ENCODE data around the gene WNT5A.

WNT5A gene

DNA sequence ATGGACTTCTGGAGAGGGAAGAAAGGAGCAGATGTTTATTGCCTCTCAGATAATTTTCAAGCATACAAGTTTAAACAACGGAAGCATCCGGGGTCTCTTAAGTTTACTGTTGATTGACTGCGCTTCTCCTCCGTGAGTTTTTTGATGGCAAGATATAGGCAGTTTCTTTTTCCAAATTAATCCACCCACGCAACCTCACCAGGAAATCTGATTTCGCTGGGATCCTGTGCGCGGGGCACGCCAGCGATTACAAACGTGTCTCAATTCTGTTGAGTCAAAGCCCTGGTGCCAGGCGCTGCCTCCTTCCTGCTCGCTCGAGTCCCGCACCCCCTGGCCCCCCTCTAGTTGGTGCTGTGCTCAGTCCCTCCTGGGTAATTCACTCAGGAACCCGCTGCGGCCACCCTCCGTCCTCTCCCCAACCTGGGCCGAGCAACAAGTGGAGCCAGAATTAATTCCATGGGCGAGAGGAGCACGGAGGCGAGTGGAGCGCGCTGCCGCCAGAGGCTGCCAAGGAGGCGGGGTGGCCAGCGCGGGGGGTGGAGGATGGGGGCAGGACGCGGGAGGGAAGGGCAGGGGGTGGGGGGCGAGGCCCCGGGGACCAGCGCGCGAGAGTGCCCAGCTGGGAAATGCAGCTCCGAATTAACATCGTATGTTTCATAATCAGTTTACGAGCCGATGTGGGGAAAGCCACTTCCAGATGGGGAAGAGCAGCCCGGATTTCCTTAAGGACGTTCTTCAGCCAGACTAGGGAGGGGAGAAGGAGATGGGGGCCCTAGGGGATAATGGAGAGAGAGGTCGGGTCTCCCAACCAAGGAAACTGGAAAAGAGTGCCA is 6.0 kb downstream of the WNT5A start:
- no peak for DNase-seq

GRCh38 chr3:55477306-55478303 is 9.5 kb downstream of the WNT5A start:
- no peak for DNase-seq

DNA sequence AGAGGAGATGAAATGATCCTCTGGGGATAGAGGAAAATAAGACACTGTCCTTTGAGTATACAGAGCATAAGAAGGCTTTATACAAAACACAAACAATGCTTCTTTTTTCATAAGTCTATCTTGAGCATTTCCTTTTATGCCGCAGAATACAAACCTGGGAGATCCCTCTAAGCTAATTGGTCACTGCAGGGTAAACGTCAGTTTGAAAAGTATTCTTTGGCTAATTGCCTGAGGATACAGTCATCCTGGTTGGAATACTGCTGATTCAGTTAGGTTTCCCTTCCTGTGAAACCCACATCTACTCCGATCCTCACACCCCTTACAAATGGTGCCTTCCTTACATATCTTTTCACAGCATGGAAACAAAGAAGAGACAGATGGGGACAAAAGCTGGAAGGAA is 10.6 kb downstream of the WNT5A start:
- no peak for DNase-seq

DNA sequence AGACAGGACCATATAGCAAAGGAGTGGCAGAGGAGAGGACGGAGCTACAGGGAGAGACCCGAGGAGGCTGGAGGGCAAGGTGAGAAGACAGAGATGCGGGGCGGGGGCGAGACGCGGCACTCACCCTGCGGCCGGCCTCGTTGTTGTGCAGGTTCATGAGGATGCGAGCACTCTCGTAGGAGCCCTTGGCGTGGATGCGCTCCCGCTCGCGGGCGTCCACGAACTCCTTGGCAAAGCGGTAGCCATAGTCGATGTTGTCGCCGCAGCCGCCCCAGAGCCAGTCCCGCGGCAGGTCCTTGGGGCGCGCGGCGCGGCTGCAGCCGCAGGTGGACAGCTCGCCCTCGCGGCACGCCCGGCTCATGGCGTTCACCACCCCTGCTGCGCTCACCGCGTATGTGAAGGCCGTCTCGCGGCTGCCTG is 12.9 kb downstream of the WNT5A start:
- no peak for DNase-seq

DNA sequence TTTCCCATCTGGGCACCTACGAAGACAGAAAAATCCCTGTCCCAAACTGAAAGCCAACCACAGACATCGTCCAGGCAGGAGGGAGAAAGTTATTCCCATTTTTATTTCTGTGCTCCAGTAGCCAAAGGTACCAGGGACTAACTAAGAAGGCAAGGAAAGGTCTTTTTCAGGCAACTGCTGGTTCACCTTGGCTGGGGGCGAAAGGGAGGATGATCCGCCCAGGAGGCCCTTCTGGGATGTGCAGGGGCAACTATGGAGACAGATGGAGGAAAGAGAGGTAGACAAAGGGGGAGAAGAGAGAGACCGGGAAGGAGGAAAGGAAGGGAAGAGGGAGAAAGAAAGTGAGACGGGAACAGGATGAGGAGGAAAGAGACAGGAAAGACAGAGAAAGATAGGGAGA is 13.3 kb downstream of the WNT5A start:
- DNase-seq, result no peak

- no peak for DNase-seq
These were observed 15.4 kb downstream of the WNT5A start for GRCh38 chr3:55471522-55472280.

GRCh38 chr3:55471084-55471483 is 16.0 kb downstream of the WNT5A start:
- no peak for DNase-seq

DNA sequence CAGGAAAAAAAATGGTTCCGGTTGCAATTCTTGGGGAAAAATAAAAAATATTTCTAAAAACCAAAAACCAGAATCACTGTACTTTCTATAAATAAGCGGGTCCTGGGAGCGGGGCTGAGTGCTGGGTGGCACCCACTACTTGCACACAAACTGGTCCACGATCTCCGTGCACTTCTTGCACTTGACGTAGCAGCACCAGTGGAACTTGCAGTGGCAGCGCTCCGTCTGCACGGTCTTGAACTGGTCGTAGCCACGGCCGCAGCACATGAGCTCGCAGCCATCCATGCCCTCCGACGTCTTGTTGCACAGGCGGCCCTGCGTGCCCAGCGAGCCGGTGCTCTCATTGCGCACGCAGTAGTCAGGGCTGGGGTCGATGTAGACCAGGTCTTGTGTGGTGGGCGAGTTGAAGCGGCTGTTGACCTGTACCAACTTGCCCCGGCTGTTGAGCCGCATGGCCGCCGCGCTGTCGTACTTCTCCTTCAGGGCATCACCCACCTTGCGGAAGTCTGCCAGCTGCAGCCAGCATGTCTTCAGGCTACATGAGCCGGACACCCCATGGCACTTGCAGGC is 17.1 kb downstream of the WNT5A start:
- no peak for DNase-seq

GRCh38 chr3:55468251-55468650 is 18.9 kb downstream of the WNT5A start:
- DNase-seq, result no peak

DNA sequence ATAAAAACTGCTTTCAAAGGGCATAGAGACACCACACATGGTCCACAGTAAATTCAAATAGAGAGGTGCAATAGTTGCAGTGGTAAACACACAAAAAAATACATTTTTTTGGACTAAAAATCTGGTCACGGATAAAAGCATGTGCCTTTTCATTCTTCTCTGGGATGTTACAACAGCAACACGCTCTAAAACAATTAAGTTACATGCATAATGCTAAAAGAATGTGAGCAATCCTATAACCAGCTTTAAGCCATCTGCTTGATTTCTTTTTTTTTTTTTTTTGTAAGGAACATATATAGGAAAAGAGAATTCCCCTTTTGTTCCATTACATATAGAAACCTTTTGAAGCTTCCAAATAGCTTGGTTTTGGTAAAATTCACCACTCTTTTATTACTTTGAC is 20.0 kb downstream of the WNT5A start:
- DNase-seq, result no peak

DNA sequence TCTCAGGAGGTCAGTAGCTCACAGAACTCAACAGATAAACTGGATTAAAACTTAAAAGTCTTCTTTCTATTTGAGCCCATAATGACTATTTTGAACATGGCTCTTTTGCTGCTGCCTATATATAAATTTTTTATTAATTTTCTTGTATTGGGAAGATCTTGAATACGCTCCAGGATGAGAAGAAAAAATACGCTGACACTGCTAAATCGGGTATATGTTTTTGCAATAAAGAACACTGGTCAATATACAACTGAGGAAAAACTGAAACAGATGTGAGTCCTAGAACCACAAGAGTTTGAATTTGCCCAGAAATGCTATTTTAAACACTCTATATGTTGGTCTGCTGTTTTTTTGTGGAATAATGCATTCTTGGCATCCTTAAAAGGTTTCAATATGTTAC is 20.6 kb downstream of the WNT5A start:
- no peak for DNase-seq

DNA sequence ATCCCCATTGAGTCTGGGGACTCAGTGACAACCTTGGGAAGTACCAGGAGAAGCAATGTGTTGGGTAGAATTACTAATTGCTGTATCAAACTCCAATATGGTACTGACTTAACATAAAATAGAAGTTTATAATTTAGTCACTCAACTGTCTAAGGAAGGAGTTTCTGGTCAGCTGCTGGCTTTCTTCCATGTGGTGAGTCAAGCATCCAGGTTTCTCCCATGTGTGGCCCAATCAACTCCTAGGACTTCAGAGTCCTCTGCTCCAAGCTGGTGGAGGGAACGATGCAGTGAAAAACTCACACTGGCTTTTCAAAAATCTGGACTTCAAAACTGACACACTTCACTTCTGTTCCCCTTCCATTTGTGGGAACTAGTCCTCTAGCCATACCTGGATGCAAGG is 25.2 kb downstream of the WNT5A start:
- no peak for DNase-seq

DNA sequence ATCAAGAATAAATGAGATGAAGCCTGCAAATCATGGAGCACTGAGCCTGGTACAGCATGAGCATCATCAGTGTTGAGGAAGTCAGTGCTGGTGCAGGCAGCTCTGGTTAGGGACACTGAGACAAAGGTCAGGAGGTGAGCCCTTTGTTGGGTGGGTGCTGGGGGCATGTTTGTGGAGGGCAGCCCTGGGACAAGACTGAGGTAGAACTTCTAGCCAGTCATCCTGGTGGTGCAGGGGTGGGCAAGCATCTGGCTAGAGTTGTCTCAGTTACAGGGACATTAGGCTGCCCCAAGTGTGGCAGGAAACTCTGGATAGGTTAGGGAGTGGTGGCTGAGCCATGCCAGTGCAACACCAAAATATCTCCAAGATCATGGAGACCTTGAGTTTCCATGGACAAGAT is 27.3 kb downstream of the WNT5A start:
- no peak for DNase-seq

- no peak for DNase-seq
These were observed 28.8 kb downstream of the WNT5A start for GRCh38 chr3:55458181-55458790.

- no peak for DNase-seq
These were observed 31.2 kb downstream of the WNT5A start for GRCh38 chr3:55455915-55456314.

DNA sequence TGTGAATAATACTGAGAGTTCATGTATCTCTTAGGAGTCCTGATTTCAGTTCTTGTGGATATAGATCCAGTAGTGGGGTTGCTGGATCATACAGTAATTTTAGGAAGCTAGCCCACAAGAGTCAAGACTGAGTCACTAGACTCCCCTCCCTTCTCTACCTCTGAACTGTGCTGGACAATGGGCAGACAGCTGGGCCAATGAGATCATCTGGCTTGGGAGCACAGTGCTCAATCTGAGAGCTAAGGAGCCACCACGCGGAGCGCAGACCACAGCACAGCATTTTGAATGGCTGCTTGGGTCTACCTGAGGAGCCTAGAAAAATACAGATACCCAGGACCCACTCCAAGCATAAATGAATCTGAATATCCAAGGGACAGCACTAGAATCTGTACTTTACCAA is 32.5 kb downstream of the WNT5A start:
- DNase-seq, result no peak

DNA sequence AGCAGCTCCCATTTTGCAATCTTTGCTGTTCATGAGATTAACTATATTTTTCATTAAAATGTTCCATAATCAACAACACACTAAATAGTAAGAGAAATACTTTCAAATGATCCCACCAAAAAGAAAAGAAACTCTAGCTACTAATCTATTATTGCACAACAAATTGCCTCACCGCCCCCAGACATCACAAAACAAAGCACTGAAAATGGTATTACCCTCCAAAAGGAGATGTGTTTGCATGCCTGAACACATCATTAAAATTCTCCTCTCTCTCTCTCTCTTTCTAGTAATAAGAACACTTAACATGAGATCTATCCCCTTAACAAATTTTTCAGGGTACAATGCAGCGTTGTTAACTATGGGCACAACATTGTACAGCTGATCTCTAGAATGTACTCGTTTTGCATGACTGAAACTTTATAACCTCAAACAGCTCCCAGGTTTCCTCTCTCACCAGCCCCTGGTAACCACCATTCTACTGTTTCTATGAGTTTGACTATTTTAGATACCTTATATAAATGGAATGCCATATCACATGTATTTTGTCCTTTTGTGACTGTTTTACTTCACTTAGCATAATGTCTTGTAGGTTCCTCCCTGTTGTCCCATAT is 33.1 kb downstream of the WNT5A start:
- no peak for DNase-seq

DNA sequence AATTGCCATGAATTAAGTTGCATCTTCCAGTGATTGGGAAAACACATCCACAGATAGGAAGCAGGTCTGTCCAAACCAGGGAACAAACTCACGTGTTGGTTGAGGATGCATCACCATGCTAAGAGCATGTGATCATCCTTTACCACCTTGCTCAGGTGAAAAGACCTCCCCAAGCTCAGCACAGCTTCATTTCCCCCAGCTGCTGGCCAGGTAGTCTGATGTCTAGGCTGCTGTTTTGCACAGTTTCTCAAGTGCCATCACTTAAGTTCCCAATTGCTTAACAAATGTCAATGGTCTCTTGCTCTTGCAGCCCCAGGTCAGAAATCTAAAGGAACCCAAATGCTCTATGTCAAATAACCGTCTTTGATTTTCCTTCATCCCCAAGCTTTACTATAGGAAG is 34.2 kb downstream of the WNT5A start:
- no peak for DNase-seq

DNA sequence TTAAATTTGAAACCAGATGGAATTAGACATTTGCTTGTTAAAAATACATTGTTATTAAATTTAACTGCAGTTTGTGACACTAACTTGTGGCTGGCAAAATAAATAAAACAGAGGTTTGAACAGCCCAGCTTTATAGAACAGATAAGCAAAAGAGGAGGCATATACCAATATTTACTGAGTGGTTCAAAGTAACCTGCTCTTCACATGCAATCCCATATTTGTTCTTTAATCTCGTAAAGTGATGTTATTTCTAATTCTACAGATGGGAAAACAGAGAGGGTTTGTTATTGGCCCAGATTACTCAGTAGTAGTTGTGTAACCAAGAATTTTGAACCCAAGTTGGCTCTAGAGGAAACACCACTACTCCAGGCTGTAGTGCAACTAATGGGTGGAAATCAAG is 37.6 kb downstream of the WNT5A start:
- no peak for DNase-seq

- DNase-seq, result no peak
These were observed 40.3 kb downstream of the WNT5A start for GRCh38 chr3:55446850-55447249.

DNA sequence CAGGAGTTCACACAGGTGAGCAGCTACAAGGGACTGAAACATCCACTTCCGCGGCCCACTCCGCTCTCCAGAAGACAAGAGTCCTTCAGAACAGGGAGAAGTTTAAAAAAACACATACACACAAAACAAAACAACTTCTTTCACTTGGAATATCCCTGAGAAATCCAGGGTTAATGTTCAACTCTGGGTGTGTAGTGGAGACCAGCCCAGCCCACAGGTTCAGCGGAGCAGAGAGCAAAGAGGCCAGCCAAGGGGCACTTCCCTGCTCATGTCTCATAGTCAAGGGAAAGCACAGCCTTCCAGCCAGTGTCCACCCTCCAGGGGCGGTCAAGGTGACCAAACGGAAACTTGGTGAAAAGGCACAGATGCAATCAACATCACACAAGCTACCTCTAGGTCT is 41.6 kb downstream of the WNT5A start:
- DNase-seq, result no peak

DNA sequence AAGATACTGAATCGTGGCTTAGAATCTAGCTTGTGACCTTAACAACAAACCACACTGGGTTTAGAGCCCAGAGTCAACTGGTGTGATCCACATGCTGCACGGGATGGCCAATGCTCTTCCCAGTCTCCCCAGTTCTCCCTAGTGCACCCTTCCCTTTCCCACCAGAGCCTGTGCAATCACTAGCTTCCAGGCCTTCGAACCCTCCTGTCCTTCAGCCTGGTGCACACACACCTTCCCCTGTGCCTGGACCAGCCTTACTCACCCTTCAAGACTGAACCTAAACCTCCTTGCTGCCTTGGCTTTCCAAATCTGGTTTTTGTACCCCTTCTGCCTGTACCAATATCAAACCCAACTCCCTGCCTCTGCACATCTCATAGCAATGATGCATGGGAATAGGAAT is 43.8 kb downstream of the WNT5A start:
- DNase-seq, result no peak
